ENCODE results near the gene MATN1. TPM values are rescaled to one million over a fixed set of nuclear protein-coding genes. Genes with fewer than 3 reads are reported as not detected.

The MATN1 gene
- total RNA-seq, 1 donor from 2014 or later, result 0.85 TPM

DNA sequence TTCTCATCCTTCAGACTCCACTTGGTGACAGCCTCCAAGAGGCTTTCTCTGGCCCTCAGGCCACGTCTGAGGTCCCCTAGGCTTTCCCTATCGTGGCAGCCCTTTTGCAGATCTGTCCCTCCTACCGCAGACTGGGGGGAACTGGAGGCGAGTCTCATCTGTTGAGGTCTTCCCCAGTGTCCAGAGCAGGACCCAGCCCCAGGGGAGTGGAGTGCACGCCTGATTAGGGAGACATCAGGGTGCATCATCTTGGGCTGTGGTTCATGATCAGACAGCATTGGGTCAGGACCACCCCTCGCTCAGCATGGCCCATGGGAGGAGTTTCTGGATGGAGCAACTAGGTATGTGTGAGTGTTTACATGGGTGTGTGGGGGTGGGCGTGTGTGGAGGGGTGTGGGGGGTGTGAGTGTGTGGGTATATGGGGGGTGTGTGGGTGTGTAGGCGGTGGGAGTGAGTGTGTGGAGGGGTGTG is 8.5 kb upstream of the MATN1 start:
- intact Hi-C loops (cut with DNase I), result no loop called here
- no peak overlapping the region for H3K27ac ChIP-seq

DNA sequence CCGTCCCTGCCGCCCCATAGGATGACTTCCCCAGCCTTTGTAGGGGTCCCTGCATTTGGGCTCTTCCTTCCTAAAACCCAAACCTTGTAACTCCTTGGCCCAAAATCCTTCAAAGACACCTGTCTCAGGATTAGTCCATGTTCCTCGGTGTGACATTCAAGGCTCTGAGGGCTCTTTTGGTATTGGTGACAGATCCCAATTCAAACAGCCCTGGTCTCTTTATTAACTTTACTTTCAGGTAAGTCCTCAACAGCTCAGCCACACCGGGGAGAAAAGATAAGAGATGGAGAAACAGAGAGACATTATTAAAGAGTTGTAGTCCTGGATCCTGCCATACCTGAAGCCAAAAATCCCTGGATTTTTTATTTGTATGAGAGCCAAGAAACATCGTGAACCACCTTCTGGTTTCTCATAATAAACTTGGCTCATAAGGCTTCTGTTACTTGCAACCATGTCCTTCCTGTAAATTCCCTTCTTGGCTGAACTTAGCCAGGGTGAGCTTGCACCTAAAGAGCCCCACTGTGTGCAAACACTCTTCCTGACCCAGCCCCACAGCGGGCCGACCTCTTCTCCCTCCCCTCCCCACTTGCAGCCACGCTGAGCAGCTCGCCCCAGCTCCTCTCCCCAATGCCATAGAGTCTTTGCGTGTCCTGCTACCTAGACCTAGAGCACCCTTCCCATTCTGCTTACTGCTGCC is 7.9 kb upstream of the MATN1 start:
- H3K36me3 ChIP-seq, result peaks cover 0 to 5% of the 10 kb centered on the region in 2 donors
- H3K9me3 ChIP-seq, result no peaks in the 10 kb centered on the region
- TF ChIP-seq, protein P1, sequence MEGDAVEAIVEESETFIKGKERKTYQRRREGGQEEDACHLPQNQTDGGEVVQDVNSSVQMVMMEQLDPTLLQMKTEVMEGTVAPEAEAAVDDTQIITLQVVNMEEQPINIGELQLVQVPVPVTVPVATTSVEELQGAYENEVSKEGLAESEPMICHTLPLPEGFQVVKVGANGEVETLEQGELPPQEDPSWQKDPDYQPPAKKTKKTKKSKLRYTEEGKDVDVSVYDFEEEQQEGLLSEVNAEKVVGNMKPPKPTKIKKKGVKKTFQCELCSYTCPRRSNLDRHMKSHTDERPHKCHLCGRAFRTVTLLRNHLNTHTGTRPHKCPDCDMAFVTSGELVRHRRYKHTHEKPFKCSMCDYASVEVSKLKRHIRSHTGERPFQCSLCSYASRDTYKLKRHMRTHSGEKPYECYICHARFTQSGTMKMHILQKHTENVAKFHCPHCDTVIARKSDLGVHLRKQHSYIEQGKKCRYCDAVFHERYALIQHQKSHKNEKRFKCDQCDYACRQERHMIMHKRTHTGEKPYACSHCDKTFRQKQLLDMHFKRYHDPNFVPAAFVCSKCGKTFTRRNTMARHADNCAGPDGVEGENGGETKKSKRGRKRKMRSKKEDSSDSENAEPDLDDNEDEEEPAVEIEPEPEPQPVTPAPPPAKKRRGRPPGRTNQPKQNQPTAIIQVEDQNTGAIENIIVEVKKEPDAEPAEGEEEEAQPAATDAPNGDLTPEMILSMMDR (IDR thresholded peaks at IDR 0.05), result no peak
- H3K4me1 ChIP-seq, result no peaks in the 10 kb centered on the region
- H3K27me3 ChIP-seq, result no peaks in the 10 kb centered on the region
- intact Hi-C loops (cut with DNase I), result no loop called here
- no peak overlapping the region for H3K27ac ChIP-seq
- H3K4me3 ChIP-seq, result no peak overlapping the region
- DNase-seq (ENCODE audit: low spot score in 2 of 2), result no peak

More for the DNA sequence above, 8.5 kb upstream of the MATN1 start:
- Histone ChIP-seq H3K9me3 (no peaks in the 10 kb centered on the region), H3K36me3 (no peaks in the 10 kb centered on the region), H3K27me3 (no peaks in the 10 kb centered on the region), H3K4me3 (no peak overlapping the region), H3K4me1 (no peaks in the 10 kb centered on the region)
- TF ChIP-seq, protein P1 (IDR thresholded peaks at IDR 0.05), result no peak
- no peak for DNase-seq (ENCODE audit: low spot score in 2 of 2)

DNA sequence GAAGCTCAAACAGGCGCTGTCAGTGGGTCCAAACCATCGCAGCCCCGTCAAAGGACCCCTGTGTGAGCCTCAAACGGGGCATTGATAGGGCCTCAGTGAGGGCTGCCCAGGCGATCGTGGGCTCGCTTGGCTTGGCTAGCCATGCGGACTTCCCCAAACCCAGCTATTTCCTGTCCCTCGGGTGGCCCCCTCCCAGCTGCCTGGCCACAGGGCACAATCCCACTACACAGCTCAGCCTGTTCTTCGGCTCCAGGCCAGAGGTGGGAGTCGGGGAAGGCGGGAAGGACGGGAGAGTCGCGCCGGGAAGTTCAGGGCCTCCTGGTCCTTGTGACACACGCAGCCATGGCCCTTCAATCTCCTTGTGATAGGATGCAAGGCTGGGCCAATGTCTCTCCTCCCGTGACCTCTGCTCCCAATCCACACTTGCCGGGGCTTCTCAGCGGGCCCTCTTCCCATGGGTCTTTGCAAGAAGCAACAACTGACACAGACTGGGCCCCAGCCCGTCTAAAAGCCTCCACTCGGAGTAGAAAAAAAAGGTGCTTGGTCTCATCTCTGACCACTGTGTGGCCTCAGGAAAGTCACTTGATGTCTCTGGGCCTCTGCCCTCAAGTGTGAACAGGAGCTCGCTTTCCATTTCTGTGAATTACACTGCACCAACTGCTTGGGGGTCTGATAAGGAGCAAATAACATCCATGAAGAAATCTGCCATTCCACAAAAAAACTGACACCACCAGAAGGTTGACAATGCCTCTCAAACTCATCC is 7.1 kb upstream of the MATN1 start:
- intact Hi-C loops (cut with DNase I), result no loop called here
- Histone ChIP-seq H3K4me1 (no peaks in the 10 kb centered on the region), H3K9me3 (no peaks in the 10 kb centered on the region), H3K36me3 (peaks cover 0 to 5% of the 10 kb centered on the region in 2 donors), H3K4me3 (no peak overlapping the region), H3K27ac (no peak overlapping the region), H3K27me3 (no peaks in the 10 kb centered on the region)
- TF ChIP-seq, protein P1 (IDR thresholded peaks at IDR 0.05), result no peak
- no peak for DNase-seq (ENCODE audit: low spot score in 2 of 2)

DNA sequence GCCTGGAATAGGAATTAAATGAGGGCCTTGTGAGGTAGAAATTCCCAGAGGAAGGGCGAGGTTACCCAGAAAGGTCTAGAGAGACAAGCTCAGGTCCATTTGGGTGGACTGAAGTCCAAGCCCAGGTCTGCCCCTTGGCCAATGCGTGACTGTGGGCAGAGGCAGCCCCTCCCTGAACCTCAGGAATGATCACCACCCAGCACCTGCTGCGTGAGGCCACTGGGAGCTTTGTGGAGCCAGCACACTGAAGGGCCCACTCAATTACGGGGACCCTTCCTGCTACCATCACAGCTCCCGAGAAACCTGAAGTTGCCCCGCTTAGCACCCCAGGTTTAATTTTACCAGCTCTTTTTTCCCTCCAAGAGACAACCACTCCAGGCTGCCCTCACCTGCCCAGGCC is 6.5 kb upstream of the MATN1 start:
- no peak overlapping the region for H3K4me3 ChIP-seq
- no peak for DNase-seq (ENCODE audit: low spot score in 2 of 2)
- TF ChIP-seq, protein P1 (IDR thresholded peaks at IDR 0.05), result no peak
- no peaks in the 10 kb centered on the region for H3K27me3 ChIP-seq
- H3K9me3 ChIP-seq, result no peaks in the 10 kb centered on the region
- H3K36me3 ChIP-seq, result peaks cover 0 to 5% of the 10 kb centered on the region in 2 donors
- H3K27ac ChIP-seq, result no peak overlapping the region
- no peaks in the 10 kb centered on the region for H3K4me1 ChIP-seq
- intact Hi-C loops (cut with DNase I), result loop anchor here (10.0 kb wide), 1 partner anchor 335 kb away; the partner anchor contains the start of gene PUM1

DNA sequence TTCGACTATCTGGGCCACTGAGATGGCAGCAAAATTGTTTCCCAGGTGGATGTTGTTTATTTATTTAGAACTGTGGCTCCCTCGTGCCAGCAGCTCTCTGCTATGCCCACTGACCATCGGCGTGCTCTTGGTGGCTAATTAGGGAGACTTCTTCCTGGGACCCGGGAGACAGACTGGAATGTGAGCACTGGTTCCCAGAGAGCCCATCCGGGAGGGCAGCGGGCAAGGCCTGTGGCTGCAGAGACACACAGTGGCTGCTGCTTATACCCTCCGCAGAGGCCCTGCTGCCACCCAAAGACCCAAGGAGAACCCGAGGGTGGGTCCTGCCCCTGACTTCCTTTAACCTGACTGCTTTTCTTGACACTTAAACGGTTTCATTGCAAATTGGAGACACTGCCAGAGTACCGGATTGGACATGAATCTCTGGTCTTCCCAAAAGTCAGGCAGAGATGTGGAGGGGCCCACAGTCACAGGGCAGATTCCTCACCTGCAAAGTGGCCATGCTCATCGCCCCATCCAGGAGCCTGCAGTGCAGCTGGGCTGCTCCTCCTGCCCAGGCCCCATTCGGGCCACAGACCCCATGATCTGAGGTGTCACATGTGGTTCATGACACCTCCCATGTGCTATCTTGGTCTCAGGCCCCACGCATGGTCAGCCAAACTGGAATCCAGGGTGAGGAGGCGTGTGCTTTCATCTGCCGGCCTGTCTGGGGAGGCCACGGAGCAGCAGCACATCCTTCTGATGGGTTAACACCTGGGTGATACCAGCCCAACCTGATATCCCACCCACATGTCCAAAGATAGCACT is 5.7 kb upstream of the MATN1 start:
- Histone ChIP-seq H3K27me3 (no peaks in the 10 kb centered on the region), H3K36me3 (peaks cover 0 to 5% of the 10 kb centered on the region in 2 donors), H3K27ac (no peak overlapping the region), H3K4me1 (no peaks in the 10 kb centered on the region), H3K9me3 (no peaks in the 10 kb centered on the region), H3K4me3 (no peak overlapping the region)
- TF ChIP-seq, protein P1 (IDR thresholded peaks at IDR 0.05), result no peak
- DNase-seq (ENCODE audit: low spot score in 2 of 2), result no peak
- intact Hi-C loops (cut with DNase I), result loop anchor here (10.0 kb wide), 1 partner anchor 336 kb away; the partner anchor contains the start of gene PUM1

All from ascending aorta (tissue), 2 donors.